Pons (tissue), 1 donor: ENCODE data around the gene ASPSCR1.
"Not testable (repeated sequence)": the region's sequence is repeated elsewhere in the genome, so short reads cannot be mapped to it uniquely, and the experiment has no call there.

Experiments
- DNase-seq: peaks from one replicate; pipeline ENCODE4 v3.0.0-alpha.2; 2016; ENCODE audit warnings: low spot score

The ASPSCR1 gene

GRCh38 chr17:81941484-81942166 lies 35.8 kb upstream of the ASPSCR1 start:
- no peak for DNase-seq

GRCh38 chr17:81942167-81942553 lies 35.3 kb upstream of the ASPSCR1 start:
- DNase-seq = no peak

- no peak for DNase-seq
These were observed 32.6 kb upstream of the ASPSCR1 start for GRCh38 chr17:81944858-81945257.

GRCh38 chr17:81947189-81947588 lies 30.2 kb upstream of the ASPSCR1 start, which contains the start of gene MYADML2:
Gene MYADML2, minus strand, starts transcription at chr17:81947233. Its CDS starts 5,492 bp downstream, at chr17:81941741.
- no peak for DNase-seq

GRCh38 chr17:81948635-81949378 lies 28.6 kb upstream of the ASPSCR1 start:
- DNase-seq = no peak

- DNase-seq = no peak
These were observed 26.9 kb upstream of the ASPSCR1 start for GRCh38 chr17:81950501-81950900.

GRCh38 chr17:81951785-81952684 lies 25.4 kb upstream of the ASPSCR1 start:
- no peak for DNase-seq

- no peak for DNase-seq
These were observed 24.6 kb upstream of the ASPSCR1 start for GRCh38 chr17:81952792-81953228.

GRCh38 chr17:81953443-81953842 lies 24.0 kb upstream of the ASPSCR1 start:
- DNase-seq = not testable (repeated sequence)

- no peak for DNase-seq
These were observed 23.0 kb upstream of the ASPSCR1 start for GRCh38 chr17:81954131-81955057.

- no peak for DNase-seq
These were observed 22.3 kb upstream of the ASPSCR1 start for GRCh38 chr17:81955058-81955681.

- DNase-seq = no peak
These were observed 21.5 kb upstream of the ASPSCR1 start for GRCh38 chr17:81955756-81956544.

GRCh38 chr17:81956607-81957589 lies 20.5 kb upstream of the ASPSCR1 start:
- DNase-seq = no peak

GRCh38 chr17:81957691-81958432 lies 19.6 kb upstream of the ASPSCR1 start:
- no peak for DNase-seq

GRCh38 chr17:81958633-81959342 lies 18.6 kb upstream of the ASPSCR1 start:
- no peak for DNase-seq

GRCh38 chr17:81959362-81960129 lies 17.9 kb upstream of the ASPSCR1 start:
- DNase-seq = no peak
